HL-60 (cell line): ENCODE results near the gene SEH1L.

Source experiments
- GABPA ChIP-seq: IDR thresholded peaks from 2 replicates; pipeline ENCODE4 v1.6.1; 2012; ENCODE audit warnings: low read depth
- POLR2AphosphoS5 ChIP-seq: IDR thresholded peaks from 2 replicates; pipeline ENCODE4 v1.6.1; 2012; ENCODE audit warnings: low read depth
- REST ChIP-seq: IDR thresholded peaks from 2 replicates; pipeline ENCODE4 v1.6.1; 2012; ENCODE audit warnings: low read depth; ENCODE audit not compliant: insufficient replicate concordance
- TF ChIP-seq, protein P1 (sequence below): IDR thresholded peaks from one replicate; pipeline ENCODE4 v1.5.1; 2011; ENCODE audit warnings: low read length, control low read depth, inconsistent platforms; ENCODE audit not compliant: insufficient read depth

GRCh38 chr18:12924616-12925015 lies 23.2 kb upstream of the SEH1L start:
- TF ChIP-seq POLR2AphosphoS5, result no peak
- TF ChIP-seq, protein P1, sequence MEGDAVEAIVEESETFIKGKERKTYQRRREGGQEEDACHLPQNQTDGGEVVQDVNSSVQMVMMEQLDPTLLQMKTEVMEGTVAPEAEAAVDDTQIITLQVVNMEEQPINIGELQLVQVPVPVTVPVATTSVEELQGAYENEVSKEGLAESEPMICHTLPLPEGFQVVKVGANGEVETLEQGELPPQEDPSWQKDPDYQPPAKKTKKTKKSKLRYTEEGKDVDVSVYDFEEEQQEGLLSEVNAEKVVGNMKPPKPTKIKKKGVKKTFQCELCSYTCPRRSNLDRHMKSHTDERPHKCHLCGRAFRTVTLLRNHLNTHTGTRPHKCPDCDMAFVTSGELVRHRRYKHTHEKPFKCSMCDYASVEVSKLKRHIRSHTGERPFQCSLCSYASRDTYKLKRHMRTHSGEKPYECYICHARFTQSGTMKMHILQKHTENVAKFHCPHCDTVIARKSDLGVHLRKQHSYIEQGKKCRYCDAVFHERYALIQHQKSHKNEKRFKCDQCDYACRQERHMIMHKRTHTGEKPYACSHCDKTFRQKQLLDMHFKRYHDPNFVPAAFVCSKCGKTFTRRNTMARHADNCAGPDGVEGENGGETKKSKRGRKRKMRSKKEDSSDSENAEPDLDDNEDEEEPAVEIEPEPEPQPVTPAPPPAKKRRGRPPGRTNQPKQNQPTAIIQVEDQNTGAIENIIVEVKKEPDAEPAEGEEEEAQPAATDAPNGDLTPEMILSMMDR, result no peak
- TF ChIP-seq REST, result no peak
- TF ChIP-seq GABPA, result no peak
